NCI-H146 (cell line): ENCODE results near the gene UNKL.
"Not testable (repeated sequence)": the region's sequence is repeated elsewhere in the genome, so short reads cannot be mapped to it uniquely, and the experiment has no call there.

ENCODE experiments used
- DNase-seq: peaks from one replicate; lab custom pipeline; 2025; lab: John Stamatoyannopoulos, UW

Gene UNKL

DNA sequence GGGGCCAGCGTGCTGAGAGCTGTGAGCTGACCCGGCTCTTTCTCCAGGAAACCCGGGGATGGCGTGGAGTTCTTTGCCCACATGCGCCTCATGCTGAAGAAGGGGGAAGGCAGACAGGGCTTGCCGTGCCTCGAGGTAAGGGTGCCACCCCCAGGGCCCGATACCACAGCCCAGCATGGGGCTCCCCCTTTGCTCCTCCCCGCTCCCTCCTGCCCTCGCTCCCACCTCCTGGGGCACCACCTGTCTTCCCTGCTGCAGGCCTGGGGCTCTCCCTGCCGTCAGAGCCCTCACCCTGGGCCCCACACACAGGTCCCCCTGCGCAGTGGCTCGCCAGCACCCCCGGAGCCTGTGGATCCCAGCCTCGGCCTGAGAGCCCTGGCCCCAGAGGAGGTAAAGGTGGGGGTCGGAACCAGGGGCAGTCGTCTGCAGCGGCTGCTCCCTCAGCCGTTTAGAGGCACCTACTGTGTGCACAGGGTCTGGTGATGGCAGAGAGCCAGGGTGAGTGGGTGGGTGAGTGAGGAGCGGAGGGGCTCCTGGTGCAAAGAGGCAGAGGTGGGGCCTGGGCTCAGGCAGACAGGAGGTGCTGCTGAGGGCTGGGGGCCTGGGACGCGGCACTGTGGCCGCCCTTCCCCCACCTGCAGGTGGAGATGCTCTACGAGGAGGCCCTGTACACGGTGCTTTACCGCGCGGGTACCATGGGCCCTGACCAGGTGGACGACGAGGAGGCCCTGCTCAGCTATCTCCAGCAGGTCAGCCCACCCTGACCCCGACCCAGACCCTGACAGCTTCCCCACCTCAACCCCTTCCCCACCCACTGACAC is 75.4 kb downstream of the UNKL start:
- DNase-seq = no peak

DNA sequence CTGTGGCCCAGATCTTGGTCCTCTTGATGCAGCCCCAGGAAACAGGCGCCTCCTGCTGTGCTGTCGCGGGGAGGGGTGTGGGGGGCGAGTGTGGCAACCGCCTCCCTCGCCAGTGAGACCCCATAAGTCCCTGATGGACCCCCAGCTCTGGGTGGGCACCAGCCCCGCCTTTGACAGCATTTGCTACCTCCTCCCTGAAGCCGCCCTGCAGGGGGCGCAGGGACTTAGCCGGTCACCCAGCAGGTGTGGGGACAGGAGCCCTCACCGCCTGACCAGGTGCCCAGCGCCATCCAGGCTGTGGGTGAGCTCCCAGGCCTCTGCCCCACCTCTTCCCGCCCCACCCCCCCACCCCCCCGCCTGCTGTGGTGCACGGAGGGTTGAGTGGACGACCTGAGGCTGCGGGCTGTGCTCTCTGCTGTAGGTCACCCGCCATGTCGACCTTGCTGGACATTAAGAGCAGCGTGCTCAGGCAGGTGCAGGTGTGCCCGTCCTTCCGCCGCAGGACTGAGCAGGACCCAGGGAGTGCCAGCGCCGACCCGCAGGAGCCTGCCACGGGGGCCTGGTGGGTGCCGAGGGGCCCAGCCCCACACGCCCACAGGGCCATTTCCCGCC is 76.3 kb downstream of the UNKL start:
- peak; percentile 81 for DNase-seq

DNA sequence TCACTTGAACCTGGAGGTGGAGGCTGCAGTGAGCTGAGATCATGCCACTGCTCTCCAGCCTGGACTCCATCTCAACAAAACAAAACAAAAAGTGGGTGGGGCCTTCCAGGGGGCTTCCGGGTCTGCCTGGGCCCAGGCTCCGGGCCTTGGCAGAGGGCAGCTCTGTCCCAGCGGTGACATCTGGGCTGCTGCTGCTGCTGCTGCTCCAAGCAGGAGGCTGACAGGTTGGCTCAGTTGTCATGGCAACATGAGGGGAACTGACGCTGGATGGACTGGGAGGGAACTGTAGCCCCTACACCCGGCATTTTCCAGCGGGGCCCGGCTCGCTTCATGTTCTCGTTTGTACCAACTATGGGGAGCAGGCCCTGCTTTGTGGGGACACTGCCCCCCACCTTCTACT is 77.0 kb downstream of the UNKL start:
- DNase-seq = peak; percentile 24

DNA sequence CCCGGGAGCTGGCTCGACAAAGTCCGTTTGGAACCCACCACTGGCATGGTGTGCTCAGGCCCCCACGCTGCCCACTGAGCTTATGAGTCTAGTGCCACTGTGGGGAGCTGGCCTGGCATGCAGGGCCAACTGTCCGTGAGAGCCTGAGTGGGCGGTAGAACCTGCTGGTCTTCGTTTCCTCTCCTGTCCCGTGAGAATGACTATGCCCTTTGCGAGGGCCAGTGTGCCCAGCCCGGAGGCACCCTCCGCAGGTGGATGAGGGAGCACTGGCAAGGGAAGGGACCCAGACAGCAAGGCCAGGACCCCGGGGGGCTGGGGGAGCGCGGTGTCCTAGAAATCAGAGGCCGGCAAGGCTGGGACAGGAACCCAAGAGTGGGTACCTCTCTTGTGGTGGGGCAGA is 77.9 kb downstream of the UNKL start:
- DNase-seq = no peak

DNA sequence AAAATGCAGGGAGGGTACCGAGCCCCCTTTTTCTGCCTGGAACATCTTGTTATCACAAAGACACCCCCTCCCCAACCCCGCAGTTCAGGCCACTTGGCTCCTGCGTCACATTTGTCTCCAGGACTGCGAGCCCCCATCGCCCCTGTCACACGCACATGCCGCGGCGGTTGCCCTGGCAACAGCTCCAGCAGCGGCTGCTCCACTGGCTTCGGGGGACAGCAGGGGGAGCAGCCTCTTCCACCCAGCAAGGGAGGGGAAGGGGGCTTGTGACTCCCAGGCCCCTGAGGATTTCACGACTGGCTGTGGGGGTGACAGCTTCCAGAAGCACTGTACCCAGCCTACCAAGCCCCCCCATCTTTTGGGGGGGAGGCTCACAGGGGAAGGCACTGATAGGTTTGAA is 78.5 kb downstream of the UNKL start:
- peak; percentile 50 for DNase-seq

DNA sequence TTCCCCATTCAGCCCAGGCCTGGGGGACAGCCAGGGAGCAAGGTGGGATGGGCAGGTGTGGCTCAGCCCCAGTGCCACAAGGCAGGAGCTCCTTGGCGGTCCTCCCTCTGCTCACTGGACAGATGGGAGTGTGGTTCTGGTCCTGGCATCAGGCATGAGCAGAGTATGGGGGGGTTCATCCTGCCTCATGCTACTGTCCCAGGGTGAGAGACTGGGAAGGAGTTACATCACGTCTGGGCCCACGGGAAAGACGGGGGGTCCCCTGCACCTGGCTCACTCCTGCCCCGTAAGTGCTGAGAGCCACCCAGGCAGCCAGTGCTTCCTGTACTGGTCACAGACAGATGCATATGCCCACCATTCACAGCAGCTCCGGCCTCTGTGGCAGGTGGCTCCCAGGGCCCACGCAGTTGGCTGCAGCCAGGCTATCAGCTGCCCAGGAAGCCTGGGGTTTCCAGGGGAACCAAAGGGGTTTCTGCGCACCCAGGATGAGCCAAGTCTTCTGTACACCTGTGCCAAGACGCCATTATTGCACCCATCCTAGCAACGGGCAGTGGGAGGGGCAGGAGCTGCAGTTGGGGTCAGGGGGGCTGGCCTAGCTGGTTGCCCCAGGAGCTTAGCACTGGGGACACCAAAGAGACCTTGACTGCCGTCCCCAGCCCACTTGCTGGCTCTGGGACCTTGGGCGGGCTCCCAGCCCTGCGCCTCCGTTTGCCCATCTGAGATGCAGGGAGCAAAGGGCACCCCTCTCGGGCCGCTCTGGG is 79.1 kb downstream of the UNKL start:
- DNase-seq = peak; percentile 72

DNA sequence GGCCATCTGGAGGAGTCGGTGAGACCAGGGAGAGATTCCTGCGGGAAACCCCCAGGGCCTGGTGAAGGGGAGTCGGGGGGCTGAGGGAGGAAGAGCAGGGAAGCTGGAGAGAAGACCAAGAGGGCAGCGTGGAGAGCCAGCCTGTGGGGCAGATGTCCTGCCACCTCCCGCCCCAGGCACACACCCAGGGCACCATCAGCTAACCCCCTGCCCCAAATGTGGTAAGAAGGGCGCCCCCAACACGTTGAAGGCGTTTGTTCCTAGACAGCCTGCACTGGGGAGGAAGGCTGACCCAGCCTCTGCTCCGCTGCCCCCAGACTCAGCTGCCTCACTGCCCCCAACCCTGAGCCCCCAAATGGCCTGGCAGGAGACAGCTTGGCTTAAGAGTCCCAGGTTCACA is 79.8 kb downstream of the UNKL start:
- no peak for DNase-seq

DNA sequence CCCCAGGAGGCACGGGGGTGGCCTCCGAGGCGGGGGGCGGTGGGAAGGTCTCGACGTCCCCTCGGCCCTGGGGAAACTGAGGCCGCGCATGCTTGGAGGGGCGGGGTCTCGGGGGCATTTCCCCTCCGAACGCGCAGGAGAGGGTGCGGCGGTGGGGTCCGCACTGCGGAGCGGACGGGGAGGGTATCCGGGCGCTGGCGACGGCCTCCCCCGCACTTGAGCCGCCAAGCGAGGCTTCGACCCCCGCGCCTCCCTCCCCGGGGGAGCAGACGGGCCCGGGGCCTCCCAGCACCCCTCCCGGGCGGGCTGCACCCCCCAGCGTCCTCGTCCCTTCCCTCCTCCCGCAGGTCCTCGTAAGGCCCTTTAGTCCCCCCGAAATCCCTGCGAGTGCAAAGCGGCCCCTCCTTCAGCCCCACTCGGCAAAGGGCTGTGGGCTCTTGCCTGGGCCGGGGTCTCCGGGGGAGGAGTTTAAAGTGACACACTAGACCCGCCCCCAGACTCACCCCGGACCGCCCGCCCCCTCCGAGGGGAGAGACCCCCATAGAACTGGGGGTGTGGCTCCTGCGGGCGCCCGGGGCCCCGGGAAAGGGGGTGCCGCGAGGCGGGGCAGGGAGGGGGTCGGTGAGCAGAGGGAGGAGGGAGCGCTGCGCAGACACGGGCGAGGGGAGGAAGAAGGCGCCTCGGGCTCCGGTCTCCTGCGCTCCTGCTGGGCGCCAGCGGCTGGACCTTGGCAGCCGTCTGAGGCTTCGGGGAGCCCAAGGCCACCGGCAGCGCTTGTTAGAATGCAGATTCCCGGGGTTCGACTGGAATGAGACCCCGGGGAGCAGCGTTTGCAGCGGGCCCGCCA is 80.4 kb downstream of the UNKL start:
- DNase-seq = peak; percentile 27

DNA sequence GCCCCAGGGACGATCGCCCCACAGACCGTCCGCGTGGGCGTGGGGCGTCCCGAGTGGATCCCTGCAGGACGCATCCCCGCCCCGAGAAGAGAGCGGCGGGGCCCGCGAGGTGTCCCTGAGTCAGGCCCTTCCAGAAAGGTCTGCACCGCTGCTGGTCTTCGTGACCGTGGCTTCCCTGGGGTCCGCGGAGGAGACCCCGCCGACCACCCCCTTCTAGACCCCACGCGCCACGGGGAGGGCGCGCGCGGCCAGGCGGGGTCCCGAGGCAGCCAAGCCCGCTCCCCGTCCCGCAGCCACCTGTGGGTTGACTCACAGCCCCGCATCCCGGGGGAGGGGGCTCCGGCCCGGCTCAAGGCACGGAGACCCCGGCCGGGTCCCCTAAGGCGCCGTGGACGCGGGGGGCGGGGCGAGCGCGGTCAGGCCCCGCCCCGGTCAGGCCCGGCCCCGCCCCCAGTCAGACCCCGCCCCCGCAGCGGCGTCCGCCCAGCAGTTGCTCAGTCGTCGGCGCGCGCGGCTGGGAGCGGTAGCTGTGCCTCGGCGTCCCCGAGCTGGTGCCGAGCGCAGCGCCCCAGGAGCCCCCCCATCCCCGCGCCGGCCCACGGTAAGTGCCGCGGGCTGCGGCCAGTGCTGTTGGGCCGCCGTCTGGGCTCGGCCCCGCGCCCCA is 81.2 kb downstream of the UNKL start, which contains the start of gene BAIAP3:
BAIAP3 (plus strand) TSS at position 497 of the 664 bp plus-strand sequence. CDS start 4,905 bp downstream, outside the sequence.
- peak; percentile 23 for DNase-seq

DNA sequence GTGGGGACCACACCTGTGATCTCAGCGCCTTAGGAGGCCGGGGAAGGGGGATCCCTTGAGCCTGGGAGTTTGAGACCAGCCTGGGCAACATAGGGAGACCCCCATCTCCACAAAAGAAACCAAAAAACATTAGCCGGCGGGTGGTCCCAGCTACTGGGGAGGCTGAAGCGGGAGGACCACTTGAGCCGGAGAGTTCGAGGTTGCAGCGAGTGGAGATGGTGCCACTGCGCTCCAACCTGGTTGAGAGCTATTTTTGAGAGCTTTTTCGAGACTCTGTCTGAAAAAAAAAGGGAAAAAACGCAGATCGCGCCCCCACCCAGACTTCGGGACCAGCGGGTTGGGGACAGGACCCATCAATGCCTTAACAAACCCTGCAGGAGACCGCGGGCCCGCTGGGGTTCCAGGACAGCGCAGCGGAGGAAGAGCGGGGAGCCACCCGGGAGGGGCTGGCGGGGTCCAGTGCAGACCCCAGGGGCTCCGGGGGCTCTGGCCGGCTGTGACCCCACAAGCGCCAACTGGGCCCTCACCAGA is 81.8 kb downstream of the UNKL start:
- no peak for DNase-seq

DNA sequence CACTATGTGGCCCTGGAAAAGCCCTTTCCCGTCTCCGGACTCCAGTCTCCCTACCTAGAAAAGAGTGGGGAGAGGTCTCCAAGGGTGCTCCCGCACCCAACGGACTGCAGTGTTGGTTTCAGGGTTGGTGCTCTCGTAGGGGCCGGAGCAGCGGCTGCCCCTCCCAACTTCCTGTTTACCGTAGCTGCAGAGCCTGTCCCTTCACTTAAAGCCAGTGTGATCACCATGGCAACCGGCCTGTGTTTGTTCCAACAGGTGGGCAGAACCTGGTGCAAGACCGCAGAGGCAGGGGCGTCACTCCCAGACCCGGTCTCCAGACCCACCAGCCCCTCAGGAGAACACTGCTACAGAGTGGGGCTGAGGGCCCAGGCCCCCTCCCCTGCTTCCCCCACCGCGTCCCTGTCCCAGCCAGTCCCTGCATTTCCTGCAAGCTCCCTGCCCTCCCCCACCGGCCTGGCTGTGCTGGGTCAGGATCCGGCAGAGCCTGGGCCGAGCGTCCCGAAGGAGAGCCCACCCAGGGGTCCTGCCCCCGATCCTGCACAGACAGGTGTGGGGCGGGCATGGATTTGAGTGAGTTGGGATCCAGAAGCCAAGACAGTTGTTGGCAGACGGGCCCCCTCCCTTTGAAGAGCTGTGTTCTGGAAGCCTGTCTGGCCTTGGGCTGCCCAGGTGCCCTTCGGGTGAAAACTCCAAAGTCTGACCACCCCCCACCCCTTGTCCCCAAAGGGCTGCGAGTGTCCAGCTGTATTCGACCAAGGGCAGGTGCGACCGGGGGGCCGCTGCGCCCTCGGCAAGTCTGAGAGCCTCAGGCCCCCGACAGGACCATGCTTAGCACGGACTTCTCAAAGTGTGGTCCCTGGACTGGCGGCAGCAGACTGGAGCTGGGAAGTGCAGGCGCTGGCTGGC is 82.5 kb downstream of the UNKL start:
- peak; percentile 95 for DNase-seq

DNA sequence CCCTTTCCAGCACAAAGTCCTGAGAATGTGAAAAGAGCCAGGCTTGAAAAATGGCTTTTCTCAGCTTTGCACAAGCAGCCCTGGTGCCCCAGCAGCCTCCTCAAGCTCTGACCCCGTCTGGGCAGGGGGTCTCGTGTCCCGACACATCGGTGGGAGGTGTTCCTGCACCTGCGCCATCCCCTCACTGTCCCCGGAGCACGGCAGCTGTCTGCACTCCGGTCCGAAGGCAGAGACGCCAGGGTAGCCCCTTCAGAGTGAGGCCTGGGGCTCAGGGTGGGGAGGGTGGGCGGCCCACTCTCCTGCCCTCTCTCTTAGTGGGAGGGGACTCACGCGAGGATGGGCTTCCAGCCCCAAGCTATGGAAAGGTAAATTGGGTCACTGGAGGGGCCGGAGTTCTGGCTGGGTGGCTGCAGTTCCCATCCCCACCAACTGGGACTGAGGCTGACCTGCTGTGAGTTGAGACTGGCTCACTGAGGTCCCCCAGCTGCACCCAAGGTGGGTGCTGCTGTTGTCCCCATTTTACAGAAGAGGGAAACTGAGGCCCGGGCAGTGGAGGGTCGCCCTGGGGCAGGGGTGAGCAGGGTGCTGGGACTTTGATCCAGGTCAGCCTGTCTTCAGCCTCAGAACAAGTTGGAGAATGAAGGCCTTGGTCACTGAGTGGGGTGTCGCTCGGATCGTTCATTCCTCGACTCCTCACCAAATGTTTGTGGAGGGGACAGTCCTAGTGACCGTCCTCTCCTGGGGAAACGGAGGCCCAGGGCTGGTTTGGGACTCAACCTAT is 83.4 kb downstream of the UNKL start:
- no peak for DNase-seq

DNA sequence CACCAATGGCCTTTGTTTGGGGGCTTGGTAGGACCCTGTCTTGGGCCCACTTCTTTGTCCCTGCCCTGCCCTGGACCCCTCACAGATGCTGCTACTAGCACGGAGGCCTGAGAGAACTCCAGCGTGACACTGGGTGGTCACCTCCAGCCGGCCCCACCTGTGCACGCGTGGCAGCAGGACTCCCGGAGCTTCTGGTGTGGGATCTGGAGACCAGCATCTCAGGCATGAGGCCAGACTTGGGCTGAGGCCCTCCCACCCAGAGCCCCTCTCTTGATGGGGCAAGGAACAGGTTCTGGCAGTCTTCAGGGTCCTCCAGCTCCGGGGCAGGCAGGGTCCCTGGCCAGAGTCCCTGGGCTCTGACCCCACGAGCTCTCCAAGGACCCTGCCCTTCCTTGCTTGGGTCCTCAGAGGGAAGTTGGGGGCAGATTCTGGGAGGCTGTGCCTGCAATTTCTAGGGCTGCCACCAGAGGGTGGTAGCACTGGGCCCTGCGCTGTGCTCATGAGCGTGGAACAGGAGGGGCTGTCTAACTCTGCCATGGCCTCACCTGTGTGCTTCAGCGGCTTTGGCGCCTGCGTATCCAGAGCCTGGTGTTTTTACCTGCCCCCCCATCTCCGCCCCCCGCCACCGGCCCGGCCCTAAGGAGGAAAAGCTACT is 84.1 kb downstream of the UNKL start:
- peak; percentile 17 for DNase-seq

DNA sequence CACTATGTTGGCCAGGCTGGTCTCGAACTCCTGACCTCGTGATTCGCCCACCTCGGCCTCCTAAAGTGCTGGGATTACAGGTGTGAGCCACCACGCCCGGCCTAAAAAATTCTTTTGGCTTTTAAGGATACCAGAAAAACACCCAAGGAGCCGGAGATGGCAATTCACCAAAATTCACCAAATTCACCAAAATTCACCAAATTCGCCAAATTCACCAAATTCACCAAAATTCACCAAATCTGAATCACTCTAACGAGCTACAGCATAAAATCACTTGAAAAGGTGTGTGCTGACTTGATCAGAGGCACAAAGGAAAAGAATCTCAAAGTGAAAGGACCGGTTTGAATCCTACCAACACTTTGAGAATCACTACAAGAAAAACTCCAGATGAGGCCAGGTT is 85.5 kb downstream of the UNKL start:
- not testable (repeated sequence) for DNase-seq

DNA sequence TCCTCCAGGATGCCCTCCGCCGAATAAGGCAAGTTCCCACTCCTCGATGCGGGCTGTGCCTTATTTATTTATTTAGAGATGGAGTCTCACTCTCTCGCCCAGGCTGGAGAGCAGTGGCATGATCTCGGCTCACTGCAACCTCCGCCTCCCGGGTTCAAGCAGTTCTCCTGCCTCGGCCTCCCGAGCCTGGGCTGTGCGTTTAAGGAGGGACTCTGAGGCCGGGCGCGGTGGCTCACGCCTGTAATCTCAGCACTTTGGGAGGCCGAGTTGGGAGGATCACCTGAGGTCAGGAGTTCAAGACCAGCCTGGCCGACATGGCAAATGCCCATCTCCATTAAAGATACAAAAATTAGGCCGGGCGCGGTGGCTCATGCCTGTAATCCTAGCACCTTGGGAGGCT is 86.4 kb downstream of the UNKL start:
- DNase-seq = not testable (repeated sequence)

DNA sequence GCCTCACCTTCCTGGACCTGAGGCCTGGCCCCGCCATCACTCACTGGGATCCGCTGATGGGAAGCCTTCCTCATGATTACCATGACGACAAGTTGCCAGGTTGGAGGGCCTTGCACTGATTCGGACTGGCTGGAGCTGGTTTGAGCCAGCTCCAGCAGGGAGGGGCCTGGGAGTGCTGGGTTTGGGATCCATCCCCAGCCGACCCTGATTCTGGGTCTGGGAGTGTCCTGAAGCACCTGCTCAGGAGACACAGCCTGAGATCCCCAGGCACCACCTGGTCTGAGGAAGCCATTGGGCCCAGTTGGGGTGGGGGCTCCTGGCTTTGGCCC is 86.9 kb downstream of the UNKL start:
- no peak for DNase-seq

DNA sequence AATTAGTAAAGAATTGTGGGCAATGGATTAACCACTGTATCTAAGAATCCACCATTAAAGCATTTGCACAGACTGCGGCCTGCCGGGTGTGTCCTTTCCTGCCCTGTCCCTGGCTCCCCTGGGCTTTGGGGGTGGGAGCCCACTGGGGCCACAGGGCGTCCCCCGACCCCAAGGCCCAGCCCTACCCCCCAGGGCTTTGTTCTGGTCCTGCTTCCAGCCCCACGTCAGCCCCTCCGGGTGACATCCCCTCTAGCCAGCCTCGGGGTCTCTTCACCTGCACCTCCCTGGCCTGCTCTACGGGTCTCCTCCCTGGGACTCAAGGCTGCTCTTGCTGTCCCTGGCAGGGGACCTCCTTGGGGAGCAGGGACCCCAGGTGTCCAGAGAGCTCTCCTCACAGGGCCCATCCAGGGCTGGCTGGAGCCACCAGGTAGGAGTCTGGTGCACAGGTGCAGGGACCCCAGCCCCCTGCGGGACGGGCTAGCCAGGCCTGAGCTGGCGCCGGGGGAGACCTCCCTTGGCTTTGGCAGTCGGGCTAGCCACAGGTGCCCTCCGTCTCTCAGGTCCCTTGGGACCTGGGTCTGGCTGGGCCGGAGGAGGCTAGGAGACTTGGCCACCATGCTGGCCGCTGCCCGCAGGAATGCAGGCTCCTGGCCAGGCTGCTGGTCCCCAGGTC is 87.4 kb downstream of the UNKL start:
- DNase-seq = no peak

DNA sequence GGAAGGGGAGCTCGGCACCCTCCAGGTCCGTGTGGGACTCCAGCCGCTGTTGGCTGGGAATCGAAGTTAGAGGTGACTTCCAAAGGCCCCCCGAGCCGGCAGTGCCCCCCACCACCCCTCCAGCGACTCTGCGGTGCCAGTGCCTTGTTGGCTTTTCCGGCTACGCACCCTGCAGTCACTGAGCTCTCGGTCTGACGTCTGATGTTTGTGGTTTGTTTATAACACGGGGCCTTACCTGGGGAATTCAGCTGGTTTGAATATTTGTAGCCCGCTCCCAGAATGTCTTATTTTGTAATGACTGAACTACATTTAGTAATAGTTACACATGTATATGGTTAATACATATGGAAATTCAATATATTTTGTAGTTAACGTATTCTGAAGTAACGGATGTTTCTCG is 88.1 kb downstream of the UNKL start:
- no peak for DNase-seq
